ENCODE measurements around the gene MYLK. TPM values are rescaled to one million over a fixed set of nuclear protein-coding genes. Genes with fewer than 3 reads are reported as not detected.

Gene MYLK
- total and polyA plus RNA-seq, 9 of the 15 experiments (the other 6 are each of a cell fraction or from before 2014, with no cell fraction given) = 0.11 to 0.53 (median 0.18) TPM; not detected in 2

GRCh38 chr3:123808812-123809211, 75.3 kb downstream of the MYLK start (continued):
- TF ChIP-seq ZNF217 (CRISPR knock-in tag; IDR thresholded peaks at IDR 0.05) = no peak
- no peak for TF ChIP-seq KLF6 (CRISPR knock-in tag; IDR thresholded peaks at IDR 0.05; ENCODE audit: borderline replicate concordance)
- no peak for TF ChIP-seq JUN (IDR thresholded peaks at IDR 0.05; ENCODE audit: borderline replicate concordance, low read depth, low read length)
- TF ChIP-seq JUN (CRISPR knock-in tag; IDR thresholded peaks at IDR 0.05; ENCODE audit: borderline replicate concordance) = no peak
- TF ChIP-seq RAD21 (CRISPR knock-in tag; conservative IDR thresholded peaks at IDR 0.05 in 1 of 2, IDR thresholded peaks at IDR 0.05 in 1 of 2) = no peak

GRCh38 chr3:123807820-123808219, 76.3 kb downstream of the MYLK start:
- ChIA-PET POLR2A (no interaction called here), CTCF (ENCODE audit: low intra/inter-chr PET ratio) (no interaction called here)
- WGBS (ENCODE audit: insufficient coverage, low coverage, missing lambda C conversion rate) = 0% methylated on average over 2 of the region's 2 CpGs
- no peak overlapping the region for H2AFZ ChIP-seq (ENCODE audit: low read depth, low read length)
- no peaks in the 10 kb centered on the region for H3K36me3 ChIP-seq (ENCODE audit: control insufficient read depth, insufficient read depth, low read length)
- in situ Hi-C loops (cut with MboI) (no loop called here), intact Hi-C loops (cut with micrococcal nuclease) (no loop called here)
- H3K4me2 ChIP-seq (ENCODE audit: insufficient read depth, low read length) = no peak overlapping the region
- TF ChIP-seq ETS1 (conservative IDR thresholded peaks at IDR 0.05; ENCODE audit: control insufficient read depth, low read depth, low read length) (no peak), MTF1 (CRISPR knock-in tag; IDR thresholded peaks at IDR 0.05; ENCODE audit: borderline replicate concordance) (no peak), MYC (IDR thresholded peaks at IDR 0.05; ENCODE audit: low read depth, low read length) (no peak), MYC (CRISPR knock-in tag; IDR thresholded peaks at IDR 0.05; ENCODE audit: borderline replicate concordance, low read depth) (no peak), ZNF592 (IDR thresholded peaks at IDR 0.05) (no peak), ZZZ3 (IDR thresholded peaks at IDR 0.05) (no peak), HMG20B (CRISPR knock-in tag; IDR thresholded peaks at IDR 0.05) (no peak), ZNF280A (IDR thresholded peaks at IDR 0.05; ENCODE audit: low read depth, partially characterized antibody) (no peak)
- FAIRE-seq (no peak), DNase-seq (ENCODE audit: extremely low read depth in 1 of 4, low spot score in 3 of 4) (no peak), ATAC-seq (no peak)
- H3K4me1 ChIP-seq (replicated peaks in 1 of 2; ENCODE audit: control insufficient read depth in 2 of 2, insufficient read depth in 2 of 2, low read length in 2 of 2) = no peaks in the 10 kb centered on the region
- no peak overlapping the region for H3K4me3 ChIP-seq
- H4K20me1 ChIP-seq (replicated peaks; ENCODE audit: control insufficient read depth, insufficient read depth, low read length) = no peaks in the 10 kb centered on the region
- H3K9me3 ChIP-seq (replicated peaks; ENCODE audit: control insufficient read depth, insufficient read depth, low read depth, low read length) = no peaks in the 10 kb centered on the region
- no peak overlapping the region for H3K27ac ChIP-seq (ENCODE audit: extremely low read depth, low read depth, low read length)
- H3K9me1 ChIP-seq (ENCODE audit: control insufficient read depth, insufficient read depth, low read length) = no peaks in the 10 kb centered on the region
- peaks cover 0 to 3% of the 10 kb centered on the region in 2 experiments; a peak in 1 of 5 replicates for H3K27me3 ChIP-seq (ENCODE audit: control insufficient read depth in 2 of 2, insufficient read depth in 2 of 2, low read length in 2 of 2)
- H3K79me2 ChIP-seq (ENCODE audit: control insufficient read depth, insufficient read depth, low read length) = no peaks in the 10 kb centered on the region
- no TSS peak for BruUV-seq (replicated peaks)
- no peak overlapping the region for H3K9ac ChIP-seq (ENCODE audit: insufficient read depth in 1 of 2, low read depth in 2 of 2, low read length in 2 of 2)

All from K562 (cell line).